Pericardium fibroblast (primary cell): ENCODE results near the gene HOXC4. TPM values are rescaled to one million over a fixed set of nuclear protein-coding genes. Genes with fewer than 3 reads are reported as not detected.

Experiments
- total RNA-seq: library from RNA; depleted of rRNA; stranded (reverse); fragments of >200 nt; gene quantifications from 2 replicates; pipeline ENCODE4 v1.2.3, GENCODE V29; 2015

HOXC4 gene
- 0.82 and 3.5 TPM in 2 replicates for total RNA-seq

GRCh38 chr12:54053751-54054741, at the start of gene HOXC4:
HOXC4 (plus strand) TSS chr12:54053835; CDS start chr12:54053923, 88 bp downstream.

GRCh38 chr12:54028314-54029201, 25.1 kb upstream of the HOXC4 start, which contains the start of gene HOXC6:
HOXC6 (plus strand) TSS chr12:54028440; CDS start chr12:54028522, 82 bp downstream.

DNA sequence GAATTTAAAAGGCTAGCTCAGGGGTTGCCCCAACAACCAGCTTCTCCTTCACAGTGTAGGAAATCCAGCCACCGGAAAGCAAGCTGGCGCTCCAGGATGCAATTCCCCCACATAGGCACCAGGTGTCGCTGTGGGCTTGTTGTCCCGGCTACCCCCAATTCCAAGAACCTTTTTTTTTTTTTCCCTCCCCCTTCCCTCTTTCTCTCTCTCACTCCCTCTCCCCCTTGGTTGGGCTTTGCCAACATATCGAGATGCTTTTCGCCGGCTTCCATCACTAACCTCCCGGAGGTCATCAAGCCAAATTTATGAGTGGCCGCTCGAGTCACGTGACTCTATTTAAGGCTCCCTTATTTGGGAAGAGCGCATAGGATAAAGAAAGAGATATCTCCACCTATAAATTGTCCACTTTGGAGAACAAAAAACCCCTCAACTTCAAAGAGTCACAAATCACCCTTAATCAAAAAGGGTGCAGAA, 21.0 kb upstream of the HOXC4 start, which contains the start of gene HOXC5:
TSS of gene HOXC5 (plus strand) at position 424 of the 474 bp plus-strand sequence. CDS start 73 bp downstream, outside the sequence.

Other genes with a start within 250 kb of the HOXC4 start
- not detected in 2 replicates for gene HOXC13, start 115.0 kb upstream of the HOXC4 start, total RNA-seq
- gene HOXC12, start 98.9 kb upstream of the HOXC4 start, total RNA-seq = not detected in 2 replicates
- gene HOXC11, start 80.7 kb upstream of the HOXC4 start, total RNA-seq = not detected in 2 replicates
- 0.12 TPM in 1 of 2 replicates, not detected in the other for gene HOTAIR, start 78.9 kb upstream of the HOXC4 start, total RNA-seq
- gene HOXC10, start 68.7 kb upstream of the HOXC4 start, total RNA-seq = not detected in 2 replicates
- gene HOXC9, start 53.7 kb upstream of the HOXC4 start, total RNA-seq = 1.3 and 3.6 TPM in 2 replicates
- 0.60 and 3.7 TPM in 2 replicates for gene HOXC8, start 44.9 kb upstream of the HOXC4 start, total RNA-seq
- 2.9 and 3.5 TPM in 2 replicates for gene HOXC6, start 25.4 kb upstream of the HOXC4 start, total RNA-seq
- 5.1 TPM in 1 of 2 replicates, not detected in the other for gene HOXC5, start 20.8 kb upstream of the HOXC4 start, total RNA-seq
- gene SMUG1, start 135.2 kb downstream of the HOXC4 start, total RNA-seq = 24.3 and 34.7 TPM in 2 replicates
- 25.4 and 27.2 TPM in 2 replicates for gene CBX5, start 226.3 kb downstream of the HOXC4 start, total RNA-seq
- gene HNRNPA1, start 226.9 kb downstream of the HOXC4 start, total RNA-seq = 412 and 512 TPM in 2 replicates
- gene NFE2, start 247.2 kb downstream of the HOXC4 start, total RNA-seq = not detected in 2 replicates